GM12874 (cell line): Measurements from ENCODE around the gene POLA1.

Experiments
- CTCF ChIP-seq: IDR thresholded peaks from 2 replicates; pipeline ENCODE4 v1.5.1; 2011; ENCODE audit warnings: low read depth, mild to moderate bottlenecking, control low read depth, low read length, moderate library complexity; ENCODE audit not compliant: insufficient read depth

POLA1 gene

GRCh38 chrX:24777660-24778059, 83.9 kb downstream of the POLA1 start:
- TF ChIP-seq CTCF: no peak

GRCh38 chrX:24782011-24782410, 88.3 kb downstream of the POLA1 start:
- no peak for TF ChIP-seq CTCF

GRCh38 chrX:24789047-24789446, 95.3 kb downstream of the POLA1 start:
- TF ChIP-seq CTCF: no peak

- no peak for TF ChIP-seq CTCF
Observed at GRCh38 chrX:24790166-24790565, 96.4 kb downstream of the POLA1 start.

GRCh38 chrX:24796204-24796603, 102.5 kb downstream of the POLA1 start:
- no peak for TF ChIP-seq CTCF

GRCh38 chrX:24799078-24799477, 105.4 kb downstream of the POLA1 start:
- TF ChIP-seq CTCF: no peak

- no peak for TF ChIP-seq CTCF
Observed at GRCh38 chrX:24799565-24799964, 105.8 kb downstream of the POLA1 start.

GRCh38 chrX:24805201-24805600, 111.5 kb downstream of the POLA1 start:
- no peak for TF ChIP-seq CTCF
